Neural cell (in vitro differentiated cells): ENCODE results near the gene GPR146. TPM values are rescaled to one million over a fixed set of nuclear protein-coding genes. Genes with fewer than 3 reads are reported as not detected.

ENCODE experiments used
- H2AFZ ChIP-seq: fragments of 200-600, 300-800 bp; sonication (generic), shearing (Covaris generic); 2 replicates; pipeline ENCODE4 v1.6.0; 2014; ENCODE audit warnings: low read depth, mild to moderate bottlenecking, antibody characterized with exemption, low read length, moderate library complexity
- H3F3A ChIP-seq: fragments of 200-600 bp; shearing (Covaris generic); 2 replicates; pipeline ENCODE4 v1.6.1; 2016; ENCODE audit warnings: mild to moderate bottlenecking, moderate library complexity, mixed read lengths, antibody characterized with exemption, low read length; ENCODE audit not compliant: insufficient read depth, poor library complexity, severe bottlenecking
- H3K27ac ChIP-seq: fragments of 200-600, 300-800 bp; sonication (generic), shearing (Covaris generic); 2 replicates; pipeline ENCODE4 v1.5.1; 2014; ENCODE audit warnings: mild to moderate bottlenecking, low read length, moderate library complexity
- H3K27me3 ChIP-seq: fragments of 300-800, 200-600 bp; sonication (generic), shearing (Covaris generic); 2 replicates; pipeline ENCODE4 v1.6.0; 2014; ENCODE audit warnings: mild to moderate bottlenecking, low read depth, low read length, moderate library complexity; ENCODE audit not compliant: insufficient read depth
- H3K36me3 ChIP-seq: fragments of 300-800, 200-600 bp; sonication (generic), shearing (Covaris generic); 2 replicates; pipeline ENCODE4 v1.5.1; 2014; ENCODE audit warnings: mild to moderate bottlenecking, antibody characterized with exemption, low read length, moderate library complexity; ENCODE audit not compliant: insufficient read depth
- H3K4me2 ChIP-seq: fragments of 300-800, 200-600 bp; sonication (generic), shearing (Covaris generic); 2 replicates; pipeline ENCODE4 v1.6.0; 2014; ENCODE audit warnings: mild to moderate bottlenecking, low read length
- H3K4me3 ChIP-seq: fragments of 300-800, 200-600 bp; sonication (generic), shearing (Covaris generic); 2 replicates; pipeline ENCODE4 v1.5.1; 2014; ENCODE audit warnings: mild to moderate bottlenecking, low read length, moderate library complexity
- H3K79me2 ChIP-seq: fragments of 200-600 bp; shearing (Covaris generic); replicated peaks from 2 replicates; pipeline ENCODE4 v1.6.0; 2014; ENCODE audit warnings: mild to moderate bottlenecking, low read length, moderate library complexity; ENCODE audit not compliant: insufficient read depth
- H3K9ac ChIP-seq: fragments of 300-800, 200-600 bp; sonication (generic), shearing (Covaris generic); 2 replicates; pipeline ENCODE4 v1.6.1; 2016; ENCODE audit warnings: mild to moderate bottlenecking, low read length, mixed read lengths
- H3K9me2 ChIP-seq: fragments of 200-600 bp; shearing (Covaris generic); 2 replicates; pipeline ENCODE4 v1.6.1; 2016; ENCODE audit warnings: mild to moderate bottlenecking, low read length, mixed read lengths; ENCODE audit not compliant: insufficient read depth
- H3K9me3 ChIP-seq: fragments of 200-600, 300-800 bp; sonication (generic), shearing (Covaris generic); 2 replicates; pipeline ENCODE4 v1.6.1; 2016; ENCODE audit warnings: mild to moderate bottlenecking, mixed run types, low read length, moderate library complexity, mixed read lengths
- H4K20me1 ChIP-seq: fragments of 200-600 bp; shearing (Covaris generic); 2 replicates; pipeline ENCODE4 v1.6.1; 2016; ENCODE audit warnings: mild to moderate bottlenecking, mixed run types; ENCODE audit not compliant: insufficient read depth
- CTCF ChIP-seq: fragments of 450-650 bp; IDR thresholded peaks from 2 replicates; pipeline ENCODE4 v1.5.1; 2014; ENCODE audit warnings: antibody characterized with exemption, mild to moderate bottlenecking, moderate library complexity; ENCODE audit not compliant: poor library complexity, severe bottlenecking
- EP300 ChIP-seq: fragments of 450-650 bp; conservative IDR thresholded peaks from 2 replicates; pipeline ENCODE4 v1.6.1; 2014; ENCODE audit warnings: antibody characterized with exemption, mild to moderate bottlenecking, moderate library complexity; ENCODE audit not compliant: poor library complexity, severe bottlenecking
- EZH2 ChIP-seq: fragments of 200-600, 300-800 bp; shearing (Covaris generic), sonication (generic); IDR thresholded peaks from 2 replicates; pipeline ENCODE4 v1.6.1; 2014; ENCODE audit warnings: antibody characterized with exemption, low read length, borderline replicate concordance, mild to moderate bottlenecking; ENCODE audit not compliant: insufficient read depth, poor library complexity, severe bottlenecking
- MXI1 ChIP-seq: fragments of 450-650 bp; conservative IDR thresholded peaks from 2 replicates; pipeline ENCODE4 v1.6.1; 2014; ENCODE audit warnings: antibody characterized with exemption, mild to moderate bottlenecking; ENCODE audit not compliant: poor library complexity, severe bottlenecking
- POLR2AphosphoS5 ChIP-seq: IDR thresholded peaks from 2 replicates; pipeline ENCODE4 v1.6.1; 2012
- RAD21 ChIP-seq: fragments of 450-650 bp; conservative IDR thresholded peaks from 2 replicates; pipeline ENCODE4 v1.6.1; 2014; ENCODE audit warnings: antibody characterized with exemption, mild to moderate bottlenecking, moderate library complexity
- REST ChIP-seq: IDR thresholded peaks from 2 replicates; pipeline ENCODE4 v1.6.1; 2012; ENCODE audit warnings: borderline replicate concordance
- SMC3 ChIP-seq: fragments of 450-650 bp; conservative IDR thresholded peaks from 2 replicates; pipeline ENCODE4 v1.6.1; 2014; ENCODE audit warnings: antibody characterized with exemption, mild to moderate bottlenecking, moderate library complexity; ENCODE audit not compliant: poor library complexity
- TAF1 ChIP-seq: IDR thresholded peaks from 2 replicates; pipeline ENCODE4 v1.6.1; 2012; ENCODE audit warnings: low read depth
- polyA plus RNA-seq: library from polyadenylated mRNA; depleted of rRNA; stranded (reverse); fragments of >200 nt; gene quantifications from 2 replicates; pipeline ENCODE4 v1.2.3, GENCODE V29; 2014

GPR146 gene
- polyA plus RNA-seq, 1 donor from 2014 or later = not detected

- H3K9me2 ChIP-seq = no peaks in the 10 kb centered on the region
- no peak overlapping the region for H3K4me3 ChIP-seq
- no peaks in the 10 kb centered on the region for H3K27me3 ChIP-seq
- no peaks in the 10 kb centered on the region for H3F3A ChIP-seq
- H4K20me1 ChIP-seq = no peaks in the 10 kb centered on the region
- no peak overlapping the region for H3K27ac ChIP-seq
- no peak overlapping the region for H2AFZ ChIP-seq
- H3K79me2 ChIP-seq = no peaks in the 10 kb centered on the region
- no peaks in the 10 kb centered on the region for H3K9me3 ChIP-seq
- H3K9ac ChIP-seq = no peak overlapping the region
- TF ChIP-seq REST (no peak), SMC3 (no peak), TAF1 (no peak), RAD21 (no peak), MXI1 (no peak)
- H3K36me3 ChIP-seq = no peaks in the 10 kb centered on the region
- no peak overlapping the region for H3K4me2 ChIP-seq
Observed at GRCh38 chr7:1080921-1081255, 36.5 kb downstream of the GPR146 start.

- H3K4me2 ChIP-seq = no peak overlapping the region
- H3K9me3 ChIP-seq = no peaks in the 10 kb centered on the region
- no peaks in the 10 kb centered on the region for H3K9me2 ChIP-seq
- no peak overlapping the region for H3K27ac ChIP-seq
- no peaks in the 10 kb centered on the region for H4K20me1 ChIP-seq
- H3K4me3 ChIP-seq = no peak overlapping the region
- no peak for TF ChIP-seq MXI1
- TF ChIP-seq CTCF = no peak
- TF ChIP-seq SMC3 = no peak
- no peak for TF ChIP-seq EZH2
- TF ChIP-seq TAF1 = no peak
- no peak for TF ChIP-seq RAD21
- TF ChIP-seq EP300 = no peak
- TF ChIP-seq POLR2AphosphoS5 = no peak
- no peak for TF ChIP-seq REST
- H2AFZ ChIP-seq = no peak overlapping the region
- no peaks in the 10 kb centered on the region for H3F3A ChIP-seq
- no peaks in the 10 kb centered on the region for H3K36me3 ChIP-seq
- H3K79me2 ChIP-seq = no peaks in the 10 kb centered on the region
- no peaks in the 10 kb centered on the region for H3K27me3 ChIP-seq
- H3K9ac ChIP-seq = no peak overlapping the region
Observed at GRCh38 chr7:1081336-1081735, 37.0 kb downstream of the GPR146 start.
